HG03103 (cell line): ENCODE results near the gene ELK3.

Source experiments
- ATAC-seq: cut with Tn5 transposase; IDR thresholded peaks from one replicate; pipeline ENCODE4 v1.9.1; 2021; ENCODE audit warnings: low read depth; ENCODE audit not compliant: unreplicated experiment

The ELK3 gene

GRCh38 chr12:96186607-96187301 is 7.4 kb upstream of the ELK3 start:
- ATAC-seq, result no peak

- ATAC-seq, result no peak
Observed at GRCh38 chr12:96187956-96188355, 6.2 kb upstream of the ELK3 start.

GRCh38 chr12:96189781-96190180 is 4.4 kb upstream of the ELK3 start:
- no peak for ATAC-seq

GRCh38 chr12:96190413-96191108 is 3.6 kb upstream of the ELK3 start:
- no peak for ATAC-seq

GRCh38 chr12:96192926-96193573 is 1.1 kb upstream of the ELK3 start:
- ATAC-seq, result no peak

GRCh38 chr12:96194576-96194889 is 358 bp downstream of the ELK3 start:
- peak; percentile 2 for ATAC-seq

- peak; percentile 80 for ATAC-seq
Observed at GRCh38 chr12:96194971-96195844, 1.0 kb downstream of the ELK3 start.

- no peak for ATAC-seq
Observed at GRCh38 chr12:96195845-96196451, 1.8 kb downstream of the ELK3 start.

- ATAC-seq, result no peak
Observed at GRCh38 chr12:96196781-96197180, 2.6 kb downstream of the ELK3 start.

GRCh38 chr12:96197503-96198272 is 3.5 kb downstream of the ELK3 start:
- ATAC-seq, result no peak

GRCh38 chr12:96198965-96199364 is 4.8 kb downstream of the ELK3 start:
- no peak for ATAC-seq

- no peak for ATAC-seq
Observed at GRCh38 chr12:96199464-96199863, 5.3 kb downstream of the ELK3 start.

GRCh38 chr12:96201272-96202227 is 7.4 kb downstream of the ELK3 start:
- ATAC-seq, result no peak

GRCh38 chr12:96204381-96204780 is 10.2 kb downstream of the ELK3 start:
- ATAC-seq, result no peak

GRCh38 chr12:96205908-96206307 is 11.7 kb downstream of the ELK3 start:
- ATAC-seq, result no peak

- ATAC-seq, result no peak
Observed at GRCh38 chr12:96206936-96207662, 12.9 kb downstream of the ELK3 start.

- ATAC-seq, result no peak
Observed at GRCh38 chr12:96208346-96208745, 14.2 kb downstream of the ELK3 start.
